ENCODE results near the gene PARP12. TPM values are rescaled to one million over a fixed set of nuclear protein-coding genes. Genes with fewer than 3 reads are reported as not detected.

The PARP12 gene
- total and polyA plus RNA-seq, 8 donors: 10.8 to 34.8 (median 22.3) TPM

GRCh38 chr7:140014123-140014522 is 48.6 kb downstream of the PARP12 start:
- WGBS, 2 donors: 93 to 95% methylated on average over 10 of the region's 10 CpGs
- Histone ChIP-seq H3K4me1 (peaks cover 0 to 1% (median 0%) of the 10 kb centered on the region in 3 donors), H3K9me3 (no peaks in the 10 kb centered on the region), H3K4me3 (no peak overlapping the region), H3K27ac (no peak overlapping the region), H3K27me3 (no peaks in the 10 kb centered on the region), H3K36me3 (no peaks in the 10 kb centered on the region)
- TF ChIP-seq, protein P1, sequence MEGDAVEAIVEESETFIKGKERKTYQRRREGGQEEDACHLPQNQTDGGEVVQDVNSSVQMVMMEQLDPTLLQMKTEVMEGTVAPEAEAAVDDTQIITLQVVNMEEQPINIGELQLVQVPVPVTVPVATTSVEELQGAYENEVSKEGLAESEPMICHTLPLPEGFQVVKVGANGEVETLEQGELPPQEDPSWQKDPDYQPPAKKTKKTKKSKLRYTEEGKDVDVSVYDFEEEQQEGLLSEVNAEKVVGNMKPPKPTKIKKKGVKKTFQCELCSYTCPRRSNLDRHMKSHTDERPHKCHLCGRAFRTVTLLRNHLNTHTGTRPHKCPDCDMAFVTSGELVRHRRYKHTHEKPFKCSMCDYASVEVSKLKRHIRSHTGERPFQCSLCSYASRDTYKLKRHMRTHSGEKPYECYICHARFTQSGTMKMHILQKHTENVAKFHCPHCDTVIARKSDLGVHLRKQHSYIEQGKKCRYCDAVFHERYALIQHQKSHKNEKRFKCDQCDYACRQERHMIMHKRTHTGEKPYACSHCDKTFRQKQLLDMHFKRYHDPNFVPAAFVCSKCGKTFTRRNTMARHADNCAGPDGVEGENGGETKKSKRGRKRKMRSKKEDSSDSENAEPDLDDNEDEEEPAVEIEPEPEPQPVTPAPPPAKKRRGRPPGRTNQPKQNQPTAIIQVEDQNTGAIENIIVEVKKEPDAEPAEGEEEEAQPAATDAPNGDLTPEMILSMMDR (IDR thresholded peaks at IDR 0.05): no peak
- FAIRE-seq (no peak), DNase-seq (peak in 1 of 6 donors; percentile 21), ATAC-seq (no peak)
- intact Hi-C loops (cut with DNase I): no loop called here

- 94 to 98% methylated on average over 4 of the region's 4 CpGs for WGBS, 2 donors
- Histone ChIP-seq H3K36me3 (no peaks in the 10 kb centered on the region), H3K4me3 (no peak overlapping the region), H3K9me3 (no peaks in the 10 kb centered on the region), H3K27ac (no peak overlapping the region), H3K4me1 (peaks cover 0 to 6% (median 0%) of the 10 kb centered on the region in 3 donors), H3K27me3 (no peaks in the 10 kb centered on the region)
- FAIRE-seq (no peak), DNase-seq (peak in 1 of 6 donors; percentile 27), ATAC-seq (no peak)
- TF ChIP-seq, protein P1 (IDR thresholded peaks at IDR 0.05): no peak
- intact Hi-C loops (cut with DNase I): no loop called here
Measured at GRCh38 chr7:140013676-140014075, 49.1 kb downstream of the PARP12 start.

DNA sequence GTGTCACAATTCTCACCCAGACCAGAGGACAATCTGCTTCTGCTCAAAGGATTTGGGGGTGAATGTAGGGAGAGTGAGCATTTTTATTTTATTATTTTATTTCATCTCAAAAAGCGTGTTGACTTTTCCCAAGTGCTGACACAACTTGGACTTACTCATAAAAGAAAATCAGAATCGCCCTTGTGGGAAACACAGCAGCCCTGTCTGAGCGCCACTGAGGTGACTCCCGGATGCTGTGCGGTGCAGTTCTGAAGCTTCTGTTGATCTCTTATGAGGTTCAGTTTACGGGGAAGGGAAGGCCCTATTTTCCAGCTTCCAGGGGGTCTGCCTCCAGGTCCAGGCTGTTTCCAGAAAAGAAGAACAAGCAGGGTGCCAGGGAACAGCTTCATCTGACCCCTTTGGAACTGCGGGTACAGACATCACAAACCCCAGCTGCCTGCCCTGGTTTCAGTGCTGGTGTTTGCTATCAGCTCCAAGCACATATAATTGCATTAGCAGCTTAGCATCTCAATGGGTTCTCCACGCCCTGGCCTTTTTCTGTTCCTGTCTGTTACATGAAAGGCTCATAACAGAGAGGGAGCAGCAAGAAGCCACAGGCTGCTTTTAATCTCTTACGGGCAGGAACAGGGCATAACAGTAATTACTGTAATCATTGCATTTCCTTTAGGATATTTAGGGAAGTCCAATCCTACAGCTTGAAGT is 52.4 kb downstream of the PARP12 start:
- Histone ChIP-seq H3K4me1 (peaks cover 0 to 8% (median 0%) of the 10 kb centered on the region in 3 donors), H3K36me3 (no peaks in the 10 kb centered on the region), H3K27ac (peak overlapping the region in 1 of 4 donors; percentile 13), H3K9me3 (no peaks in the 10 kb centered on the region), H3K27me3 (no peaks in the 10 kb centered on the region), H3K4me3 (no peak overlapping the region)
- 44 to 45% methylated on average over 9 of the region's 9 CpGs for WGBS, 2 donors
- DNase-seq: peak in 3 of 6 donors; percentile 27 to 55 (median 42)
- peak; percentile 42 to 66 (median 52) for ATAC-seq
- intact Hi-C loops (cut with DNase I): no loop called here
- FAIRE-seq: no peak
- TF ChIP-seq, protein P1 (IDR thresholded peaks at IDR 0.05): no peak

DNA sequence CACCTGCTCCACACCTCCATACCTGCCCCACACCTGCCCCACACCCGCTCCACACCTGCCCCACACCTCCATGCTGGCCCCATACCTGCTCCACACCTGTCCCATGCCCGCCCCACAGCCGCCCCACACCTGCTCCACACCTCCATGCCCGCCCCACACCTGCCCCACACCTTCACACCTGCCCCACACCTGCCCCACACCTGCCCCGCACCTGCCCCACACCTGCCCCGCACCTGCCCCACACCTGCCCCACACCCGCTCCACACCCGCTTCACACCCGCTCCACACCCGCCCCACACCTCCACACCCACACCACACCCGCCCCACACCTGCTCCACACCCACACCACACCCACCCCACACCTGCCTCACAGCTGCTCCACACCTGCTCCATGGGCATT is 53.0 kb downstream of the PARP12 start:
- H3K9me3 ChIP-seq: no peaks in the 10 kb centered on the region
- no peak overlapping the region for H3K4me3 ChIP-seq
- H3K27ac ChIP-seq: peak overlapping the region in 1 of 4 donors; percentile 13
- peak; percentile 42 to 70 (median 57) for ATAC-seq
- intact Hi-C loops (cut with DNase I): loop anchor here in 2 of 3 donors (10.0 kb wide), 2 partner anchors 235 to 515 kb away; partner anchors contain the start of gene HIPK2 (in 1 of the 2)
- peak; percentile 57 to 83 (median 69) for DNase-seq
- whole genome bisulfite sequencing, 2 donors: 54 to 58% methylated on average over 7 to 11 of the region's 11 CpGs
- no peaks in the 10 kb centered on the region for H3K36me3 ChIP-seq
- peaks cover 0 to 8% (median 0%) of the 10 kb centered on the region in 3 donors for H3K4me1 ChIP-seq
- TF ChIP-seq, protein P1 (IDR thresholded peaks at IDR 0.05): no peak
- no peak for FAIRE-seq
- no peaks in the 10 kb centered on the region for H3K27me3 ChIP-seq

Measured in pancreas (tissue), 10 donors.